SU-DHL-6 (cell line): Measurements from ENCODE around the gene FGFRL1.
"Not testable (repeated sequence)": the region's sequence is repeated elsewhere in the genome, so short reads cannot be mapped to it uniquely, and the experiment has no call there.

Experiments used
- H2AFZ ChIP-seq: fragments of 200-600 bp; sonication (generic); 2 replicates; pipeline ENCODE4 v1.6.1; 2014; ENCODE audit warnings: low read depth, mild to moderate bottlenecking, moderate library complexity, mixed read lengths, antibody characterized with exemption, low read length; ENCODE audit not compliant: severe bottlenecking
- H3F3A ChIP-seq: fragments of 200-600 bp; shearing (Covaris generic); 2 replicates; pipeline ENCODE4 v1.6.0; 2016; ENCODE audit warnings: antibody characterized with exemption, mild to moderate bottlenecking; ENCODE audit not compliant: insufficient read depth
- H3K27ac ChIP-seq: fragments of 200-600 bp; sonication (generic); 2 replicates; pipeline ENCODE4 v1.5.1; 2016; ENCODE audit warnings: low read depth, mild to moderate bottlenecking, low read length, moderate library complexity, mixed read lengths
- H3K27me3 ChIP-seq: fragments of 200-600 bp; sonication (generic), shearing (Covaris generic); 2 replicates; pipeline ENCODE4 v1.6.0; 2014; ENCODE audit warnings: mild to moderate bottlenecking, low read length
- H3K36me3 ChIP-seq: fragments of 200-600 bp; sonication (generic); 2 replicates; pipeline ENCODE4 v1.6.1; 2014; ENCODE audit warnings: mild to moderate bottlenecking, low read length, mixed read lengths
- H3K4me2 ChIP-seq: fragments of 300-600, 200-600 bp; shearing (Covaris generic), sonication (generic); 2 replicates; pipeline ENCODE4 v1.6.0; 2014; ENCODE audit warnings: low read length, low read depth, mild to moderate bottlenecking; ENCODE audit not compliant: poor library complexity, severe bottlenecking
- H3K4me3 ChIP-seq: fragments of 200-600 bp; sonication (generic); 2 replicates; pipeline ENCODE4 v1.5.1; 2014; ENCODE audit warnings: antibody characterized with exemption, low read length, mild to moderate bottlenecking, mixed read lengths; ENCODE audit not compliant: insufficient read depth, poor library complexity, severe bottlenecking
- H3K79me2 ChIP-seq: fragments of 200-600 bp; sonication (generic); 2 replicates; pipeline ENCODE4 v1.6.1; 2014; ENCODE audit warnings: mild to moderate bottlenecking, low read length, moderate library complexity; ENCODE audit not compliant: insufficient read depth
- H3K9ac ChIP-seq: fragments of 200-600 bp; sonication (generic); 2 replicates; pipeline ENCODE4 v1.7.0; 2014; ENCODE audit warnings: mild to moderate bottlenecking, low read length
- H3K9me2 ChIP-seq: fragments of 200-600 bp; sonication (generic); replicated peaks from 2 replicates; pipeline ENCODE4 v1.6.1; 2014; ENCODE audit warnings: low read length; ENCODE audit not compliant: insufficient read depth
- H3K9me3 ChIP-seq: fragments of 200-600 bp; sonication (generic); 2 replicates; pipeline ENCODE4 v1.6.1; 2014; ENCODE audit warnings: low read length, mixed read lengths; ENCODE audit not compliant: insufficient read depth
- H4K20me1 ChIP-seq: fragments of 200-600 bp; sonication (generic); 2 replicates; pipeline ENCODE4 v1.6.1; 2014; ENCODE audit warnings: low read depth, mild to moderate bottlenecking, antibody characterized with exemption, low read length, moderate library complexity, mixed read lengths
- EZH2phosphoT487 ChIP-seq: fragments of 200-600 bp; sonication (generic), shearing (Covaris generic); conservative IDR thresholded peaks from 2 replicates; pipeline ENCODE4 v1.6.1; 2018; ENCODE audit warnings: mild to moderate bottlenecking, antibody characterized with exemption, low read length, moderate library complexity, mixed read lengths
- TF ChIP-seq, protein P1 (sequence below): fragments of 200-600 bp; sonication (generic); IDR thresholded peaks from one replicate; pipeline ENCODE4 v1.5.1; 2017; ENCODE audit warnings: antibody characterized with exemption, mild to moderate bottlenecking, low read length, moderate library complexity; ENCODE audit not compliant: insufficient read depth, poor library complexity, severe bottlenecking

Gene FGFRL1

DNA sequence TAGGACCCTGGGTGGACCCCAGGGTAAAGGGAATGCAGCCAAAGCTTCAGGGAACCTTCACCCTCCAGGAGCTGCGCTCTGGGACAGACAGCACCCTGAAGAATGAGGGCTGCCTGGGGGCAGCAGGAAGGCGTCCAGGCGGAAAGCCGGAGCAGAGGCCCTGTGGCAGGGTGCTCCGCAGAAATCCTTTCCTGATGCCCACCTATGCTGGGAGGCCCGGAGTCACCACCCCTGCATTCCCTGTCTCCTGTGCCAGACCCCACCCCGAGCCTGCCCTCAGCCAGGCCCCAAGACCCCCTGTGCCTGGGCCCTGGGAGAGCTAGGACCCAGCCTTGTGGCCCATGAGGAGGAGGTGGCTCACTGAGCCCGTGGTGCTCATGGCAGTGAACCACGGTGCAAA is 36.8 kb upstream of the FGFRL1 start:
- Histone ChIP-seq H3K4me3 (no peak overlapping the region), H3K9ac (no peak overlapping the region), H3K9me3 (no peaks in the 10 kb centered on the region), H4K20me1 (no peaks in the 10 kb centered on the region), H3F3A (no peaks in the 10 kb centered on the region), H3K27me3 (no peaks in the 10 kb centered on the region), H2AFZ (no peak overlapping the region), H3K36me3 (no peaks in the 10 kb centered on the region), H3K4me2 (no peak overlapping the region), H3K27ac (no peak overlapping the region), H3K9me2 (no peaks in the 10 kb centered on the region), H3K79me2 (no peaks in the 10 kb centered on the region)
- TF ChIP-seq, protein P1, sequence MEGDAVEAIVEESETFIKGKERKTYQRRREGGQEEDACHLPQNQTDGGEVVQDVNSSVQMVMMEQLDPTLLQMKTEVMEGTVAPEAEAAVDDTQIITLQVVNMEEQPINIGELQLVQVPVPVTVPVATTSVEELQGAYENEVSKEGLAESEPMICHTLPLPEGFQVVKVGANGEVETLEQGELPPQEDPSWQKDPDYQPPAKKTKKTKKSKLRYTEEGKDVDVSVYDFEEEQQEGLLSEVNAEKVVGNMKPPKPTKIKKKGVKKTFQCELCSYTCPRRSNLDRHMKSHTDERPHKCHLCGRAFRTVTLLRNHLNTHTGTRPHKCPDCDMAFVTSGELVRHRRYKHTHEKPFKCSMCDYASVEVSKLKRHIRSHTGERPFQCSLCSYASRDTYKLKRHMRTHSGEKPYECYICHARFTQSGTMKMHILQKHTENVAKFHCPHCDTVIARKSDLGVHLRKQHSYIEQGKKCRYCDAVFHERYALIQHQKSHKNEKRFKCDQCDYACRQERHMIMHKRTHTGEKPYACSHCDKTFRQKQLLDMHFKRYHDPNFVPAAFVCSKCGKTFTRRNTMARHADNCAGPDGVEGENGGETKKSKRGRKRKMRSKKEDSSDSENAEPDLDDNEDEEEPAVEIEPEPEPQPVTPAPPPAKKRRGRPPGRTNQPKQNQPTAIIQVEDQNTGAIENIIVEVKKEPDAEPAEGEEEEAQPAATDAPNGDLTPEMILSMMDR, result no peak
- TF ChIP-seq EZH2phosphoT487, result no peak

DNA sequence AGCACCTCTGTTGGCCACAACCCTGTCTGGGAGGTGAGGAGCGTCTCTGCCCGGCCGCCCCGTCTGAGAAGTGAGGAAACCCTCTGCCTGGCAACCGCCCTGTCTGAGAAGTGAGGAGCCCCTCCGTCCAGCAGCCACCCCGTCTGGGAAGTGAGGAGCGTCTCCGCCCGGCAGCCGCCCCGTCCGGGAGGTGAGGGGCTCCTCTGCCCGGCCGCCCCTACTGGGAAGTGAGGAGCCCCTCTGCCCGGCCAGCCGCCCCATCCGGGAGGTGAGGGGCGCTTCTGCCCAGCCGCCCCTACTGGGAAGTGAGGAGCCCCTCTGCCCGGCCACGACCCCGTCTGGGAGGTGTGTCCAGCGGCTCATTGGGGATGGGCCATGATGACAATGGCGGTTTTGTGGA is 35.4 kb upstream of the FGFRL1 start:
- H3K27me3 ChIP-seq, H3K9me2 ChIP-seq, H3K27ac ChIP-seq, H4K20me1 ChIP-seq, H3K36me3 ChIP-seq, H3F3A ChIP-seq, H3K9ac ChIP-seq, H3K4me2 ChIP-seq, H3K79me2 ChIP-seq, H3K9me3 ChIP-seq, H2AFZ ChIP-seq, H3K4me3 ChIP-seq: not testable (repeated sequence)

DNA sequence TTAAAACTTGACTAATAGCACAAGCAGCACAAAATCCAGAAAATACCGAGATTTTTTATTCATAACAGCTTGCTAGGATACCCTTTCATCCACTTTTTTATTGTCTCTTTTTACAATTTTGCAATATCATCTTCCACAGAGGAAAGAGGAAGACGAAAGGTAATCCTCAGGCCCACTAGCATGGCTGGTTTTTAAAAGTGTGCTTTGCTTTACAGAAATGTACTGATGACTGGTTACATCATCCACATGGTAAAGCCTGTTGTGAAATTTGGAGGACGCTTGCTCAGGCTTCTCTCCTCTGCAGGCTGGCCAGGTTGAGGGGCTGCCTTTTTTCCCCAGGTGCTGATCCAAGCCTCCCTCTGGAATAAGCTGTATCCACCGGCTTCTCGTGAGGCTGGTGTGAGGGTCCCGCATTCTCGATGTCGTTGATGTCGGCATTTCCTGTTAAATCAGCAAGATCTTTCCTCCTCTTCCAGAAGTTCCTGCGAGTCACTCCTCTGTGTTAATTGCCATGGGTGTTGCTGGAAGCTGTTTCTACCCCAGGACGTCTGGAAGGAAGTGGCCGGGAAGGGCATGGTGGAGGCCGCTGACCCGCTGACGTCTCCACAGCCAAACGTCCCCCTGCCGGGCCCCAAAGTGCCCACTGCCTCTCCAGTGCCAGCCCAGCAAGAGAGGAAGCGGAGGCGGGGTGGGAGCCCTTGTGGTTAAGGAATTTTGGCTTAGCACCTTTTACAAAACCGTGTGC is 32.3 kb upstream of the FGFRL1 start:
- Histone ChIP-seq H3K79me2 (no peaks in the 10 kb centered on the region), H3K9me2 (no peaks in the 10 kb centered on the region), H4K20me1 (no peaks in the 10 kb centered on the region), H3K4me3 (no peak overlapping the region), H2AFZ (no peak overlapping the region), H3K9ac (no peak overlapping the region), H3F3A (no peaks in the 10 kb centered on the region), H3K4me2 (no peak overlapping the region), H3K27ac (no peak overlapping the region), H3K27me3 (no peaks in the 10 kb centered on the region), H3K9me3 (no peaks in the 10 kb centered on the region), H3K36me3 (no peaks in the 10 kb centered on the region)
- TF ChIP-seq EZH2phosphoT487, result no peak
- TF ChIP-seq, protein P1, result no peak

DNA sequence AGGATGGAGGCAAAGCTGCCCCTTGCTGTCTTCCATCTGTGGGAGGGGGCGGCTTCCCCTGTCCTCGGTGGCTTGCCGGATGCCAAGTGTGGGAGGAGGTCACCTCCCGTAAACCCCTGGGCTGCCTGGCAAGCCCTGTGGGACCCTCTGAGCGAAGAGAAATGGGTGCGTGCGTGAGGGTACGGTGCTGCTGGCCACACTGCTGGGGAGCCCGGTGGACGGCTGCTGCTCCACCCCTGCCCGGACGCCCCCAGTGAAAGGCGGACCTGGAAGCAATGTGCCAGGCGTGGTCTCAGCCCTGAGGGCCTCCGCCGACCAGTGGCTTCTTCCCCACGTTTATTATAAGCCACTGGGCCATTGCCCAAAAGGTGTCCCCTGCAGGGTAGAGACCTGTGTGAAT is 29.1 kb upstream of the FGFRL1 start:
- H2AFZ ChIP-seq, result no peak overlapping the region
- no peaks in the 10 kb centered on the region for H3K27me3 ChIP-seq
- H3K36me3 ChIP-seq, result no peaks in the 10 kb centered on the region
- no peak for TF ChIP-seq EZH2phosphoT487
- TF ChIP-seq, protein P1, result no peak
- no peak overlapping the region for H3K9ac ChIP-seq
- no peaks in the 10 kb centered on the region for H3K79me2 ChIP-seq
- H3K27ac ChIP-seq, result no peak overlapping the region
- H4K20me1 ChIP-seq, result no peaks in the 10 kb centered on the region
- no peak overlapping the region for H3K4me2 ChIP-seq
- peaks cover 5% of the 10 kb centered on the region; the same call in 1 of the 2 replicates for H3F3A ChIP-seq
- no peak overlapping the region for H3K4me3 ChIP-seq
- no peaks in the 10 kb centered on the region for H3K9me2 ChIP-seq
- H3K9me3 ChIP-seq, result no peaks in the 10 kb centered on the region
